Measurements from ENCODE around the gene RERE.

Gene RERE

GRCh38 chr1:8378981-8379470 is 438.4 kb downstream of the RERE start:
- no peak for DNase-seq (ENCODE audit: low read depth)

GRCh38 chr1:8378178-8378577 is 439.3 kb downstream of the RERE start:
- DNase-seq (ENCODE audit: low read depth), result peak; percentile 71

GRCh38 chr1:8377271-8377981 is 440.0 kb downstream of the RERE start:
- no peak for DNase-seq (ENCODE audit: low read depth)

GRCh38 chr1:8376358-8376840 is 441.0 kb downstream of the RERE start:
- no peak for DNase-seq (ENCODE audit: low read depth)

- DNase-seq (ENCODE audit: low read depth), result peak; percentile 42
Observed at GRCh38 chr1:8374812-8375211, 442.6 kb downstream of the RERE start.

GRCh38 chr1:8374356-8374755 is 443.1 kb downstream of the RERE start:
- DNase-seq (ENCODE audit: low read depth), result peak; percentile 38

GRCh38 chr1:8373581-8374241 is 443.7 kb downstream of the RERE start:
- DNase-seq (ENCODE audit: low read depth), result peak; percentile 82

- DNase-seq (ENCODE audit: low read depth), result no peak
Observed at GRCh38 chr1:8373125-8373524, 444.3 kb downstream of the RERE start.

- DNase-seq (ENCODE audit: low read depth), result no peak
Observed at GRCh38 chr1:8371372-8371991, 446.0 kb downstream of the RERE start.

GRCh38 chr1:8370905-8371315 is 446.5 kb downstream of the RERE start:
- DNase-seq (ENCODE audit: low read depth), result peak; percentile 27

GRCh38 chr1:8370046-8370881 is 447.2 kb downstream of the RERE start:
- DNase-seq (ENCODE audit: low read depth), result no peak

GRCh38 chr1:8368956-8369639 is 448.3 kb downstream of the RERE start:
- no peak for DNase-seq (ENCODE audit: low read depth)

GRCh38 chr1:8367571-8368194 is 449.8 kb downstream of the RERE start:
- no peak for DNase-seq (ENCODE audit: low read depth)

GRCh38 chr1:8365661-8366362 is 451.6 kb downstream of the RERE start:
- DNase-seq (ENCODE audit: low read depth), result no peak

- DNase-seq (ENCODE audit: low read depth), result no peak
Observed at GRCh38 chr1:8364528-8365442, 452.7 kb downstream of the RERE start.

GRCh38 chr1:8363767-8364301 is 453.6 kb downstream of the RERE start:
- no peak for DNase-seq (ENCODE audit: low read depth)

GRCh38 chr1:8363186-8363766 is 454.2 kb downstream of the RERE start:
- DNase-seq (ENCODE audit: low read depth), result no peak

- DNase-seq (ENCODE audit: low read depth), result no peak
Observed at GRCh38 chr1:8362701-8363101, 454.7 kb downstream of the RERE start.
